ENCODE measurements around the gene PPM1J. TPM values are rescaled to one million over a fixed set of nuclear protein-coding genes. Genes with fewer than 3 reads are reported as not detected.

Gene PPM1J
- total RNA-seq, 4 donors from 2014 or later: 11.9 to 16.5 (median 13.9) TPM

GRCh38 chr1:112717263-112717873 lies 2.2 kb upstream of the PPM1J start:
- TF ChIP-seq POLR2A (IDR thresholded peaks at IDR 0.05) (no peak), CTCF (IDR thresholded peaks at IDR 0.05) (no peak)
- WGBS, 2 donors: 91 to 96% methylated on average over 2 of the region's 2 CpGs
- no peak for DNase-seq (ENCODE audit: low spot score in 2 of 2)
- intact Hi-C loops (cut with DNase I; ENCODE audit: low total_unique reads): no loop called here
- no peak overlapping the region for H3K4me3 ChIP-seq (ENCODE audit: low read depth, poor library complexity, severe bottlenecking)

- intact Hi-C loops (cut with DNase I; ENCODE audit: low total_unique reads): no loop called here
- TF ChIP-seq POLR2A (IDR thresholded peaks at IDR 0.05): no peak
- TF ChIP-seq CTCF (IDR thresholded peaks at IDR 0.05): peak in 1 of 3 donors; percentile 89
- no peak overlapping the region for H3K4me3 ChIP-seq (ENCODE audit: low read depth, poor library complexity, severe bottlenecking)
- DNase-seq (ENCODE audit: low spot score in 2 of 2): peak; percentile 88 to 97
- 15 to 17% methylated on average over 13 of the region's 13 CpGs for whole genome bisulfite sequencing, 2 donors
Observed at GRCh38 chr1:112716133-112716720, 1.1 kb upstream of the PPM1J start.

- intact Hi-C loops (cut with DNase I; ENCODE audit: low total_unique reads): no loop called here
- no peak for TF ChIP-seq CTCF (IDR thresholded peaks at IDR 0.05)
- TF ChIP-seq POLR2A (IDR thresholded peaks at IDR 0.05): no peak
- H3K4me3 ChIP-seq (ENCODE audit: low read depth, poor library complexity, severe bottlenecking): peak overlapping the region; percentile 34
- 1 to 2% methylated on average over 46 to 86 of the region's 86 CpGs for WGBS, 2 donors
- peak in 1 of 2 donors; percentile 92 for DNase-seq (ENCODE audit: low spot score in 2 of 2)
Observed at GRCh38 chr1:112714313-112715263, 544 bp downstream of the PPM1J start.

GRCh38 chr1:112713466-112714312 lies 1.4 kb downstream of the PPM1J start:
- peak overlapping the region; percentile 34 for H3K4me3 ChIP-seq (ENCODE audit: low read depth, poor library complexity, severe bottlenecking)
- 50% methylated on average over 14 of the region's 14 CpGs for WGBS, 2 donors
- no peak for DNase-seq (ENCODE audit: low spot score in 2 of 2)
- TF ChIP-seq CTCF (IDR thresholded peaks at IDR 0.05) (no peak), POLR2A (IDR thresholded peaks at IDR 0.05) (no peak)
- intact Hi-C loops (cut with DNase I; ENCODE audit: low total_unique reads): no loop called here

- no peak overlapping the region for H3K4me3 ChIP-seq (ENCODE audit: low read depth, poor library complexity, severe bottlenecking)
- TF ChIP-seq CTCF (IDR thresholded peaks at IDR 0.05) (no peak), POLR2A (IDR thresholded peaks at IDR 0.05) (no peak)
- intact Hi-C loops (cut with DNase I; ENCODE audit: low total_unique reads): no loop called here
- no peak for DNase-seq (ENCODE audit: low spot score in 2 of 2)
- 82 to 86% methylated on average over 9 of the region's 9 CpGs for WGBS, 2 donors
Observed at GRCh38 chr1:112712701-112713128, 2.4 kb downstream of the PPM1J start.

Data from lower leg skin (tissue), 4 donors.